B cell (primary cell): ENCODE measurements around the gene GPR162. TPM values are rescaled to one million over a fixed set of nuclear protein-coding genes. Genes with fewer than 3 reads are reported as not detected.

Source experiments
- ATAC-seq: fragments of 200-7000 bp; cut with Tn5 transposase; one replicate; pipeline ENCODE4 v1.10.0; 2021; ENCODE audit warnings: low read depth, mild to moderate bottlenecking, moderate number of reproducible peaks, moderate library complexity
- CTCF ChIA-PET: fragments of 350-600 bp; sonication (Branson Sonifier 250); formaldehyde crosslinking; loops from one replicate; lab custom pipeline; 2021; ENCODE audit warnings: antibody characterized with exemption, inconsistent platforms; lab: Charles Lee
- POLR2A ChIA-PET: fragments of 350-600 bp; sonication (Branson Sonifier 250); formaldehyde crosslinking; loops from one replicate; lab custom pipeline; 2021; ENCODE audit warnings: antibody characterized with exemption; lab: Charles Lee
- DNase-seq: peaks from one replicate; pipeline ENCODE4 v3.0.0; 2013
- H2AFZ ChIP-seq: 2 replicates; pipeline ENCODE4 v1.6.1; 2012; ENCODE audit warnings: mild to moderate bottlenecking, low read depth, low read length; ENCODE audit not compliant: insufficient read depth, poor library complexity, severe bottlenecking
- H3K27ac ChIP-seq, 2 donors: 1 replicate in 1 of 2; 2 replicates in 1 of 2; pipeline ENCODE4 v1.5.1; 2012 to 2013; ENCODE audit warnings: low read length in 2 of 2, mild to moderate bottlenecking in 2 of 2, moderate library complexity in 1 of 2
- H3K27me3 ChIP-seq, 4 experiments: fragments of 200-600 bp in 1 of 4; sonication (generic) in 1 of 4; replicated peaks in 1 of 4; 1 replicate in 2 of 4; 2 replicates in 2 of 4; pipeline versions ENCODE4 v1.6.1 to v1.7.0; 2013 to 2016; ENCODE audit warnings: low read length in 3 of 4, mild to moderate bottlenecking in 2 of 4, mixed read lengths in 1 of 4, moderate library complexity in 1 of 4; ENCODE audit not compliant: insufficient read depth in 4 of 4, control insufficient read depth in 3 of 4; ENCODE audit errors: control extremely low read depth in 1 of 4
- H3K36me3 ChIP-seq, 2 experiments: replicated peaks in 1 of 2; 1 replicate in 1 of 2; 2 replicates in 1 of 2; pipeline versions ENCODE4 v1.6.1 to v1.7.1; 2013; ENCODE audit warnings: low read length in 1 of 2; ENCODE audit not compliant: insufficient read depth in 2 of 2, control insufficient read depth in 1 of 2; ENCODE audit errors: control extremely low read depth in 1 of 2, extremely low read depth in 1 of 2
- H3K4me1 ChIP-seq, 2 donors: fragments of 200-600 bp in 1 of 2; sonication (generic) in 1 of 2; 1 replicate in 1 of 2; 2 replicates in 1 of 2; pipeline versions ENCODE4 v1.5.1 to v1.6.1; 2013 to 2017; ENCODE audit warnings: low read length in 2 of 2; ENCODE audit not compliant: control insufficient read depth in 2 of 2, insufficient read depth in 2 of 2
- H3K4me2 ChIP-seq: replicated peaks from 2 replicates; pipeline ENCODE3; 2012; ENCODE audit warnings: mild to moderate bottlenecking, low read depth, low read length; ENCODE audit not compliant: poor library complexity, severe bottlenecking
- H3K4me3 ChIP-seq, 5 experiments: fragments of 200-600 bp in 1 of 5; sonication (generic) in 1 of 5; 1 replicate in 3 of 5; 2 replicates in 2 of 5; pipeline versions ENCODE4 v1.5.1 to v1.7.0; 2011 to 2016; ENCODE audit warnings: low read length in 4 of 5, mild to moderate bottlenecking in 4 of 5, low read depth in 2 of 5, control low read depth in 1 of 5, moderate library complexity in 1 of 5; ENCODE audit not compliant: insufficient read depth in 1 of 5; ENCODE audit errors: control extremely low read depth in 1 of 5, extremely low read depth in 1 of 5
- H3K79me2 ChIP-seq: fragments of 200-600 bp; sonication (generic); one replicate; pipeline ENCODE4 v1.6.0; 2016; ENCODE audit warnings: low read length; ENCODE audit not compliant: control insufficient read depth, insufficient read depth
- H3K9ac ChIP-seq: fragments of 200-600 bp; sonication (generic); 2 replicates; pipeline ENCODE4 v1.6.1; 2017; ENCODE audit warnings: mild to moderate bottlenecking, low read length, moderate library complexity
- H3K9me3 ChIP-seq, 3 donors: one replicate each; pipeline versions ENCODE4 v1.6.1 to v1.7.1; 2013; ENCODE audit warnings: low read length in 2 of 3; ENCODE audit not compliant: control insufficient read depth in 2 of 3, insufficient read depth in 1 of 3; ENCODE audit errors: control extremely low read depth in 1 of 3
- H4K20me1 ChIP-seq: 2 replicates; pipeline ENCODE4 v1.6.0; 2012; ENCODE audit warnings: mild to moderate bottlenecking, low read length; ENCODE audit not compliant: insufficient read depth, control insufficient read depth, poor library complexity, severe bottlenecking
- H3K27ac Mint-ChIP-seq: one replicate; pipeline ENCODE4 v1.8.0; 2021; ENCODE audit warnings: mixed read lengths
- H3K27me3 Mint-ChIP-seq: one replicate; pipeline ENCODE4 v1.8.0; 2021; ENCODE audit warnings: mixed read lengths
- H3K4me1 Mint-ChIP-seq: one replicate; pipeline ENCODE4 v1.8.0; 2021; ENCODE audit warnings: mixed read lengths
- H3K4me3 Mint-ChIP-seq: one replicate; pipeline ENCODE4 v1.8.0; 2021; ENCODE audit warnings: mixed read lengths
- H3K9me3 Mint-ChIP-seq: one replicate; pipeline ENCODE4 v1.8.0; 2022; ENCODE audit warnings: mixed read lengths; ENCODE audit not compliant: insufficient read depth
- EZH2 ChIP-seq: IDR thresholded peaks from 2 replicates; pipeline ENCODE4 v1.6.1; 2012; ENCODE audit warnings: borderline replicate concordance, low read depth, mild to moderate bottlenecking, moderate library complexity, low read length; ENCODE audit not compliant: insufficient read depth, poor library complexity, severe bottlenecking
- WGBS: methylation state at CpG from one replicate; pipeline ENCODE4 v1.1.5; 2013; ENCODE audit warnings: missing lambda C conversion rate; ENCODE audit not compliant: insufficient coverage; 5-methylcytosine and 5-hydroxymethylcytosine counted together
- intact Hi-C: fragments of 100-400 bp; cut with micrococcal nuclease; formaldehyde crosslinking; loops from one replicate; pipeline ENCODE4 v1.10.0; 2022
- polyA plus RNA-seq: library from polyadenylated mRNA; depleted of rRNA; stranded (reverse); fragments of >200 nt; gene quantifications from 2 replicates; pipeline ENCODE4 v1.2.3, GENCODE V29; 2012
- total RNA-seq, 2 donors: library from RNA; stranded (reverse); fragments of 120-200 nt in 1 of 2; gene quantifications; 1 replicate in 1 of 2; 2 replicates in 1 of 2; pipeline versions ENCODE4 v1.2.3 to v1.2.4, GENCODE V29; 2013 to 2022
- TF ChIP-seq, protein P1 (sequence below): fragments of 200-600 bp; IDR thresholded peaks from one replicate; pipeline ENCODE4 v1.8.0; 2022; ENCODE audit warnings: antibody characterized with exemption, mild to moderate bottlenecking

GPR162 gene
- total and polyA plus RNA-seq, 2 donors (not counting 1 experiment from before 2014, with no cell fraction given) = 0.54 TPM; not detected in 1

DNA sequence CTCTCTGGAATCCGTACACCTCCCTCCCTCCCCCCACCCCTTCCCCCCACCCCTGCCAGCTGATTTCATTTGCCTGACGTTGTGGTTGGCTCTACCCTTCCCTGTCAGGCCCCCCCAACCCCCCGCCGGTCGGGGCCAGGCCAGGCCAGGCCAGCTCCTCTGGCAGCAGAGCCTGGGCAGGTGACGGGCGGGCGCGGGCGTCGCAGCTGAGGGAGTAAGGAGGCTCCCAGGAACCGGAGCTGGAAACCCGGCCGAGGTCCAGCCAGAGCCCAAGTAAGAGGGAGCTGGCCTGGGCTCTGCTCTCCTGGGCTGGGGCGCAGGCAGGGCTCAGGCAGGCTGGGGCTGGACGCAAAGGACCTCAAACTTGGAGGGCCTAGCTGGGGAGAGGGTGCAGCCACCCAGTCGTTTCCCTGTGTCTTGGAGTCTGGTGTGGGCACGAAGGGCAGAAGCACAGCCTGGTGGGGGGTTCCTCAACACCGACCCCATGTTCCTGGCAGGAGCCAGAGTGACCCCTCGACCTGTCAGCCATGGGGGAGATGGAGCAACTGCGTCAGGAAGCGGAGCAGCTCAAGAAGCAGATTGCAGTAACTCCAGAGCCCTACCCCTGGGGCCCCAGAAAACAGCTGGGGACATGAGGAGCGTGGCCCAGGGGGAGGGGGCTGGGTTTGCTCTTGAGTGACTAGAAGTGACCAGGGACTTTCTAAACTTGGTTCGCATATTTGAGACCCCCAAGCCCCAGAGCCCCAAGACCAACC is 19.3 kb downstream of the GPR162 start, which contains the start of gene GNB3:
TSS of gene GNB3 (plus strand) at position 165 of the 755 bp plus-strand sequence. CDS start at position 528, 363 bp downstream.
- peak within 1 kb of the TSS in 1 of 2 donors; percentile 24 for H3K27ac ChIP-seq
- H2AFZ ChIP-seq = peak within 1 kb of the TSS; percentile 47
- H3K27ac Mint-ChIP-seq = peak within 1 kb of the TSS; percentile 61
- ATAC-seq (no peak), DNase-seq (no peak)
- 89% methylated on average over 21 of the region's 24 CpGs for WGBS
- no peaks in the 10 kb centered on the region for H3K79me2 ChIP-seq
- CTCF ChIA-PET = interaction anchor here (0.9 to 1.8 kb wide), 2 partner anchors 10 to 88 kb away, joined by 3 to 8 read pairs; partner anchors contain the start of genes CDCA3, MLF2 and USP5
- peak within 1 kb of the TSS; percentile 42 for H3K4me2 ChIP-seq
- POLR2A ChIA-PET = no interaction called here
- no peaks in the 10 kb centered on the region for H4K20me1 ChIP-seq
- H3K4me1 Mint-ChIP-seq = peaks cover 17% of the 10 kb centered on the region
- H3K9me3 Mint-ChIP-seq = no peaks in the 10 kb centered on the region
- peak within 1 kb of the TSS; percentile 34 for H3K4me3 Mint-ChIP-seq
- H3K4me3 ChIP-seq = no peak within 1 kb of the TSS
- no peak for TF ChIP-seq EZH2
- TF ChIP-seq, protein P1, sequence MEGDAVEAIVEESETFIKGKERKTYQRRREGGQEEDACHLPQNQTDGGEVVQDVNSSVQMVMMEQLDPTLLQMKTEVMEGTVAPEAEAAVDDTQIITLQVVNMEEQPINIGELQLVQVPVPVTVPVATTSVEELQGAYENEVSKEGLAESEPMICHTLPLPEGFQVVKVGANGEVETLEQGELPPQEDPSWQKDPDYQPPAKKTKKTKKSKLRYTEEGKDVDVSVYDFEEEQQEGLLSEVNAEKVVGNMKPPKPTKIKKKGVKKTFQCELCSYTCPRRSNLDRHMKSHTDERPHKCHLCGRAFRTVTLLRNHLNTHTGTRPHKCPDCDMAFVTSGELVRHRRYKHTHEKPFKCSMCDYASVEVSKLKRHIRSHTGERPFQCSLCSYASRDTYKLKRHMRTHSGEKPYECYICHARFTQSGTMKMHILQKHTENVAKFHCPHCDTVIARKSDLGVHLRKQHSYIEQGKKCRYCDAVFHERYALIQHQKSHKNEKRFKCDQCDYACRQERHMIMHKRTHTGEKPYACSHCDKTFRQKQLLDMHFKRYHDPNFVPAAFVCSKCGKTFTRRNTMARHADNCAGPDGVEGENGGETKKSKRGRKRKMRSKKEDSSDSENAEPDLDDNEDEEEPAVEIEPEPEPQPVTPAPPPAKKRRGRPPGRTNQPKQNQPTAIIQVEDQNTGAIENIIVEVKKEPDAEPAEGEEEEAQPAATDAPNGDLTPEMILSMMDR = no peak
- peaks cover 0 to 9% (median 0%) of the 10 kb centered on the region in 4 experiments for H3K27me3 ChIP-seq
- H3K27me3 Mint-ChIP-seq = no peaks in the 10 kb centered on the region
- no peak within 1 kb of the TSS for H3K9ac ChIP-seq
- H3K9me3 ChIP-seq = peaks cover 0 to 3% (median 0%) of the 10 kb centered on the region in 3 donors
- peaks cover 0 to 19% of the 10 kb centered on the region in 2 donors for H3K4me1 ChIP-seq
- intact Hi-C loops = no loop called here
- no peaks in the 10 kb centered on the region for H3K36me3 ChIP-seq

DNA sequence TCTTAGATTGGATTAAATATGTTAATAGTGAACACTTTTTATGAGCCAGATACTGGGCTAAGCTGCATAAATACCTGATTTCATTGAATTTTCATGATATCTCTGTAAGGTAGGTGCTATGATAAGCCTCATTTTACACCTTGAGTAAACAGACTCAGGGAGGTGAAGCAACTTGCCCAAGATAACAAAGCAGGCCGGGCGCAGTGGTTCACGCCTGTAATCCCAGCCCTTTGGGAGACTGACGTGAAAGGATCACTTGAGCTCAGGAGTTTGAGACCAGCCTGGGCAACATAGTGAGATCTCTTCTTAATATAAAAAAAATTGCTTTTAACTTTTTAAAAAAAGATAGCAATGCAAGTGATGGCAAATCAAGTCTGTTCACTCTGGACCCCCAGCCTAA is 20.5 kb downstream of the GPR162 start:
- Histone ChIP-seq H3K4me2 (no peak overlapping the region), H3K9ac (no peak overlapping the region), H2AFZ (no peak overlapping the region), H3K36me3 (no peaks in the 10 kb centered on the region), H3K4me1 (peaks cover 0 to 19% of the 10 kb centered on the region in 2 donors), H3K79me2 (no peaks in the 10 kb centered on the region), H3K27me3 (peaks cover 0 to 8% (median 0%) of the 10 kb centered on the region in 4 experiments), H3K4me3 (no peak overlapping the region), H3K9me3 (no peaks in the 10 kb centered on the region), H3K27ac (no peak overlapping the region), H4K20me1 (no peaks in the 10 kb centered on the region)
- intact Hi-C loops = no loop called here
- H3K27me3 Mint-ChIP-seq = no peaks in the 10 kb centered on the region
- no peak overlapping the region for H3K27ac Mint-ChIP-seq
- no CpG with 5 or more reads among the region's 4 CpGs for WGBS
- ChIA-PET CTCF (interaction anchor here (1.0 kb wide), 1 partner anchor 16 kb away, joined by 3 read pairs; no protein-coding TSS in a partner anchor), POLR2A (no interaction called here)
- TF ChIP-seq, protein P1 = no peak
- no peak for TF ChIP-seq EZH2
- peaks cover 17% of the 10 kb centered on the region for H3K4me1 Mint-ChIP-seq
- ATAC-seq (no peak), DNase-seq (no peak)
- H3K9me3 Mint-ChIP-seq = no peaks in the 10 kb centered on the region
- H3K4me3 Mint-ChIP-seq = no peak overlapping the region
